ENCODE data around the gene MEX3C. TPM values are rescaled to one million over a fixed set of nuclear protein-coding genes. Genes with fewer than 3 reads are reported as not detected.
A peak's percentile ranks its signal among the peaks of the same experiment; 100 is the strongest.

The MEX3C gene
- total and polyA plus RNA-seq, 2 experiments from 2014 or later = 28.8 to 109 TPM

- TF ChIP-seq, protein P1, sequence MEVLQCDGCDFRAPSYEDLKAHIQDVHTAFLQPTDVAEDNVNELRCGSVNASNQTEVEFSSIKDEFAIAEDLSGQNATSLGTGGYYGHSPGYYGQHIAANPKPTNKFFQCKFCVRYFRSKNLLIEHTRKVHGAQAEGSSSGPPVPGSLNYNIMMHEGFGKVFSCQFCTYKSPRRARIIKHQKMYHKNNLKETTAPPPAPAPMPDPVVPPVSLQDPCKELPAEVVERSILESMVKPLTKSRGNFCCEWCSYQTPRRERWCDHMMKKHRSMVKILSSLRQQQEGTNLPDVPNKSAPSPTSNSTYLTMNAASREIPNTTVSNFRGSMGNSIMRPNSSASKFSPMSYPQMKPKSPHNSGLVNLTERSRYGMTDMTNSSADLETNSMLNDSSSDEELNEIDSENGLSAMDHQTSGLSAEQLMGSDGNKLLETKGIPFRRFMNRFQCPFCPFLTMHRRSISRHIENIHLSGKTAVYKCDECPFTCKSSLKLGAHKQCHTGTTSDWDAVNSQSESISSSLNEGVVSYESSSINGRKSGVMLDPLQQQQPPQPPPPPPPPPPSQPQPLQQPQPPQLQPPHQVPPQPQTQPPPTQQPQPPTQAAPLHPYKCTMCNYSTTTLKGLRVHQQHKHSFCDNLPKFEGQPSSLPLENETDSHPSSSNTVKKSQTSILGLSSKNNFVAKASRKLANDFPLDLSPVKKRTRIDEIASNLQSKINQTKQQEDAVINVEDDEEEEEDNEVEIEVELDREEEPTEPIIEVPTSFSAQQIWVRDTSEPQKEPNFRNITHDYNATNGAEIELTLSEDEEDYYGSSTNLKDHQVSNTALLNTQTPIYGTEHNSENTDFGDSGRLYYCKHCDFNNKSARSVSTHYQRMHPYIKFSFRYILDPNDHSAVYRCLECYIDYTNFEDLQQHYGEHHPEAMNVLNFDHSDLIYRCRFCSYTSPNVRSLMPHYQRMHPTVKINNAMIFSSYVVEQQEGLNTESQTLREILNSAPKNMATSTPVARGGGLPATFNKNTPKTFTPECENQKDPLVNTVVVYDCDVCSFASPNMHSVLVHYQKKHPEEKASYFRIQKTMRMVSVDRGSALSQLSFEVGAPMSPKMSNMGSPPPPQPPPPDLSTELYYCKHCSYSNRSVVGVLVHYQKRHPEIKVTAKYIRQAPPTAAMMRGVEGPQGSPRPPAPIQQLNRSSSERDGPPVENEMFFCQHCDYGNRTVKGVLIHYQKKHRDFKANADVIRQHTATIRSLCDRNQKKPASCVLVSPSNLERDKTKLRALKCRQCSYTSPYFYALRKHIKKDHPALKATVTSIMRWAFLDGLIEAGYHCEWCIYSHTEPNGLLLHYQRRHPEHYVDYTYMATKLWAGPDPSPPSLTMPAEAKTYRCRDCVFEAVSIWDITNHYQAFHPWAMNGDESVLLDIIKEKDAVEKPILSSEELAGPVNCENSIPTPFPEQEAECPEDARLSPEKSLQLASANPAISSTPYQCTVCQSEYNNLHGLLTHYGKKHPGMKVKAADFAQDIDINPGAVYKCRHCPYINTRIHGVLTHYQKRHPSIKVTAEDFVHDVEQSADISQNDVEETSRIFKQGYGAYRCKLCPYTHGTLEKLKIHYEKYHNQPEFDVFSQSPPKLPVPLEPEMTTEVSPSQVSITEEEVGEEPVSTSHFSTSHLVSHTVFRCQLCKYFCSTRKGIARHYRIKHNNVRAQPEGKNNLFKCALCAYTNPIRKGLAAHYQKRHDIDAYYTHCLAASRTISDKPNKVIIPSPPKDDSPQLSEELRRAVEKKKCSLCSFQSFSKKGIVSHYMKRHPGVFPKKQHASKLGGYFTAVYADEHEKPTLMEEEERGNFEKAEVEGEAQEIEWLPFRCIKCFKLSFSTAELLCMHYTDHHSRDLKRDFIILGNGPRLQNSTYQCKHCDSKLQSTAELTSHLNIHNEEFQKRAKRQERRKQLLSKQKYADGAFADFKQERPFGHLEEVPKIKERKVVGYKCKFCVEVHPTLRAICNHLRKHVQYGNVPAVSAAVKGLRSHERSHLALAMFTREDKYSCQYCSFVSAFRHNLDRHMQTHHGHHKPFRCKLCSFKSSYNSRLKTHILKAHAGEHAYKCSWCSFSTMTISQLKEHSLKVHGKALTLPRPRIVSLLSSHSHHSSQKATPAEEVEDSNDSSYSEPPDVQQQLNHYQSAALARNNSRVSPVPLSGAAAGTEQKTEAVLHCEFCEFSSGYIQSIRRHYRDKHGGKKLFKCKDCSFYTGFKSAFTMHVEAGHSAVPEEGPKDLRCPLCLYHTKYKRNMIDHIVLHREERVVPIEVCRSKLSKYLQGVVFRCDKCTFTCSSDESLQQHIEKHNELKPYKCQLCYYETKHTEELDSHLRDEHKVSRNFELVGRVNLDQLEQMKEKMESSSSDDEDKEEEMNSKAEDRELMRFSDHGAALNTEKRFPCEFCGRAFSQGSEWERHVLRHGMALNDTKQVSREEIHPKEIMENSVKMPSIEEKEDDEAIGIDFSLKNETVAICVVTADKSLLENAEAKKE (CRISPR knock-in tag; IDR thresholded peaks at IDR 0.05) = no peak
- TF ChIP-seq POLR2AphosphoS5 (IDR thresholded peaks at IDR 0.05; ENCODE audit: low read depth) = no peak
- TF ChIP-seq ZNF331 (CRISPR knock-in tag; IDR thresholded peaks at IDR 0.05; ENCODE audit: low read depth) = no peak
- no peak for TF ChIP-seq CREB1 (CRISPR knock-in tag; IDR thresholded peaks at IDR 0.05; ENCODE audit: low read depth)
- TF ChIP-seq, protein P2, sequence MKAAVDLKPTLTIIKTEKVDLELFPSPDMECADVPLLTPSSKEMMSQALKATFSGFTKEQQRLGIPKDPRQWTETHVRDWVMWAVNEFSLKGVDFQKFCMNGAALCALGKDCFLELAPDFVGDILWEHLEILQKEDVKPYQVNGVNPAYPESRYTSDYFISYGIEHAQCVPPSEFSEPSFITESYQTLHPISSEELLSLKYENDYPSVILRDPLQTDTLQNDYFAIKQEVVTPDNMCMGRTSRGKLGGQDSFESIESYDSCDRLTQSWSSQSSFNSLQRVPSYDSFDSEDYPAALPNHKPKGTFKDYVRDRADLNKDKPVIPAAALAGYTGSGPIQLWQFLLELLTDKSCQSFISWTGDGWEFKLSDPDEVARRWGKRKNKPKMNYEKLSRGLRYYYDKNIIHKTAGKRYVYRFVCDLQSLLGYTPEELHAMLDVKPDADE (IDR thresholded peaks at IDR 0.05) = no peak
These were observed 25.7 kb downstream of the MEX3C start (continued) for GRCh38 chr18:51171625-51172259.

GRCh38 chr18:51171223-51171622 lies 26.3 kb downstream of the MEX3C start:
- H3K36me3 ChIP-seq (ENCODE audit: insufficient read depth) = 0 out of 2 replicates have a peak, but pooled peaks cover 5% of the 10 kb centered on the region
- H3K79me2 ChIP-seq (replicated peaks; ENCODE audit: insufficient read depth) = peaks cover 29% of the 10 kb centered on the region
- peaks cover 2% of the 10 kb centered on the region for H3K27me3 Mint-ChIP-seq (ENCODE audit: insufficient read depth, low read depth, poor library complexity)
- H3K27ac Mint-ChIP-seq = peak overlapping the region; percentile 59; the same call in 1 of the 2 replicates
- no peak overlapping the region for H3K4me3 Mint-ChIP-seq
- peaks cover 26% of the 10 kb centered on the region for H3K36me3 Mint-ChIP-seq (ENCODE audit: low read depth)
- no peaks in the 10 kb centered on the region for H3F3A ChIP-seq (replicated peaks; ENCODE audit: low read depth)
- H3K4me3 ChIP-seq = no peak overlapping the region
- H3K4me2 ChIP-seq = no peak overlapping the region
- H3K27ac ChIP-seq (ENCODE audit: low read depth) = no peak overlapping the region
- no peaks in the 10 kb centered on the region for H3K9me3 Mint-ChIP-seq
- peaks cover 73% of the 10 kb centered on the region for H3K4me1 Mint-ChIP-seq
- H2AFZ ChIP-seq = no peak overlapping the region
- DNase-seq (ENCODE audit: low spot score) = no peak
- no peak for ATAC-seq
- 0 out of 2 replicates have a peak, but pooled peaks cover 3% of the 10 kb centered on the region for H3K9me2 ChIP-seq (ENCODE audit: insufficient read depth)
- peaks cover 5% of the 10 kb centered on the region for H4K20me1 ChIP-seq (replicated peaks; ENCODE audit: insufficient read depth)
- H3K4me1 ChIP-seq (ENCODE audit: insufficient read depth) = peaks cover 56% of the 10 kb centered on the region
- H3K27me3 ChIP-seq (ENCODE audit: insufficient read depth) = no peaks in the 10 kb centered on the region
- TF ChIP-seq POLR2AphosphoS5 (IDR thresholded peaks at IDR 0.05; ENCODE audit: low read depth) = no peak
- no peak for TF ChIP-seq JUNB (IDR thresholded peaks at IDR 0.05; ENCODE audit: unreplicated experiment)
- TF ChIP-seq EZH2phosphoT487 (IDR thresholded peaks at IDR 0.05; ENCODE audit: unreplicated experiment) = no peak
- TF ChIP-seq NANOG (IDR thresholded peaks at IDR 0.05; ENCODE audit: borderline replicate concordance) = no peak
- TF ChIP-seq, protein P1 (CRISPR knock-in tag; IDR thresholded peaks at IDR 0.05) = no peak
